ENCODE measurements around the gene AKAP6. TPM values are rescaled to one million over a fixed set of nuclear protein-coding genes. Genes with fewer than 3 reads are reported as not detected.

Gene AKAP6
- total RNA-seq, 1 donor, result 1.6 TPM

DNA sequence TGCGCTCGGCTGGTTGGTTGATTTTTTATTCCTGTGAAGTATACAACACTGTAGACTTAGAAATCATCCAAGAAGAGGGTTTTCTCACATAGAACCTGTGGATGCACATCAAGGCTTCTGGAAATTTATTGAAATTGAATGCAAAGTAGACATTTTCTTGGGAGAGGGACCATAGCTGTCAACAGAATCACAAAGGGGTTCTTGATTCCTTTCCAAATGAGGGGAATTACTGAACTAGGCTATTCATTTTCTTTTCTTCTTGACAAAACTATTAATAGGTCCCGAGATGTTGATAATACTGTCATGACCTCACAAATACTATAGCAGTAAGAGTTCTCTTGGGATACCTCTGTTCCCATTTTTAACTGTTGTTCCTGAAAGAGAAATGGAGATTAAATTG is 73.9 kb downstream of the AKAP6 start:
- no peak for DNase-seq (ENCODE audit: low read depth in 2 of 3, low spot score in 2 of 3)

DNA sequence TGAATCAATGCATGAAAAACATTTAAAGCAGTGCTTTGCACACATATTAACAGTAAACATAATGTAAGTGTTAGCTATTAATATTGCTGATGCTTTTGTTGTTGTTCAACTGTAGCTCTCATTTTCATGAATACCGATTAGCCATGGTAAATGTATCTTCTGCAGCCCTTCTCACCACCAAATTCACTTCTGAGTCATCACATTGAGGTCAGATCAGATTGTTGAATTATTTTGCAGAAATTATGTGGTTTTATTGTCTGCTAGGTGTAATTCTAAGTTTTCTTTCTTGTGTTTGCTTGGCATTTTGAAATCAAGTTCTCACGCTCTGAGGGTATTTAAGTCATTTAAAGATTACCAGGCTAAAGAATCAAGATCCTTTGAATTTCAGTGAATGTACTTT is 74.6 kb downstream of the AKAP6 start:
- no peak for DNase-seq (ENCODE audit: low read depth in 2 of 3, low spot score in 2 of 3)

DNA sequence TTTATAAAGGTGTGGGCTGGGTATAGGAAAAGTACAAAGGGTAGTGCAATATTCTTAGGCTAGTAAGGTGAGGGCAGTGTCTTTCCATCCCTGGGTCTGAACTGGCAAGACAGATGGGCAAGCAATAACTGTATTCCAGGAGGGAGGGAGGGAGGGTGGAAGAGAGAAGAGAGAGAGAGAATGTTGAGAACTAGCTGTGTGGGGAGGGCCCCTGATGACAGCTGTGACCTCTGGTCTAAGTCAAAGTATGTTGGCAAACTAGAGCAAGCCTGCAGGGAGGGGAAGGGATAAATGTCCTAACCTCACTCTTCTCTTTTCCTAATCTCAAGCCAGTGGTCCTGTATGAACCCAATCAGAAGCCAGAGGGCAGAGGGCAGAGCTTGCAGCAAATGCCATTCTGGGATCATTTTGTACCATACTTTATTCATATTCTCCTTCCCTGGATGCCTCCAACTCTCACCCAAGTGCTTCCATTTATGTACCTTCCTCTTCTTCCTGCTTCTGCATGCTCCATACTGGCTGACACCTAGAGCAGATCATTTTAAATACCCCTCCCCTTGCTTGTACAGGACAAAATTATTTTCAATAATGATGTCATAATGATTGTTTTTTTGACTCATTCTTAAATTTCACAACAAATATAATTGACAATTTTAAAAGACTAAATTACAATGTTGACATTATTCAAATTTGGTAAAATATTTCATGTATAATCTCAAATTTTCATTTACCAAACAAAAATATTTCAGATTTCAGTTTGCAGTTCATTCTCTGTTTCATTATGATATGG is 75.9 kb downstream of the AKAP6 start:
- no peak for DNase-seq (ENCODE audit: low read depth in 2 of 3, low spot score in 2 of 3)

DNA sequence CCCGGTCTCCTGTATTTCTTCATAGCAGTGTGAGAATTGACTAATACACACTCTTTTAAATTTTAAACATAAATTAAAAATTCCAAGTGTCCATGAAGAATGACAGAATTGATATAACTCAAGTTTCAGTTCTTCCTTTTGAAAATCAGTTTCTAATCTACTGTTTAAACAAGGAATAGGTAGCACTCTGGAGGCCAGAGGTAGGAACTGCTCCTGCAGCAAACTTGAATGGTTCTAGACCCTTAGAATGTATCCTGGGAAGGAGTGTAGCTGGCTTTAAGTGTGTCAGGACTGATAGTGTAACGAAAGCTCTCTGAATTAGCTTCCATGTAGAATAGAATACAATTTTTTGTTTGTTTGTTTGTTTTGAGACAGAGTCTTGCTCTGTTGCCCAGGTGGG is 76.8 kb downstream of the AKAP6 start:
- no peak for DNase-seq (ENCODE audit: low read depth in 2 of 3, low spot score in 2 of 3)

DNA sequence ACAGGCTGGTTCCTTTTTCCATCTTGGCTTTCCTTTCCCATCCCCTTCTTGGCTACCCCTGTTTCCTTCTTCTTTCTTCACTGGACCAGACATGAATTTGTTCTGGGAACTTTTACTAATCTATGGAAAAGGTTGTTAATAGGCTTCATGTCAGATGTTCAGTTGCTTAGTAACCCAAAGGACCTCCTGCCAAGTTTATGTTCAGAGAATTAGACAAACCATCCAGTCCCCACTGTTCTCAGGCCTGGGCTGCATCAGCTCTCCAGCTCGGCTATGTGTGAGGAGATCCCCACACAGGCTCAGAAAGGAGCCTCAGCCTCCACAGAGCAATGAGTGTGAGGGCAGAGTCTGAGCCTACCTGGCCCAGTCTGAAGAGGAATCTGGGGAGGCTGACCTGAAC is 78.0 kb downstream of the AKAP6 start:
- no peak for DNase-seq (ENCODE audit: low read depth in 2 of 3, low spot score in 2 of 3)

DNA sequence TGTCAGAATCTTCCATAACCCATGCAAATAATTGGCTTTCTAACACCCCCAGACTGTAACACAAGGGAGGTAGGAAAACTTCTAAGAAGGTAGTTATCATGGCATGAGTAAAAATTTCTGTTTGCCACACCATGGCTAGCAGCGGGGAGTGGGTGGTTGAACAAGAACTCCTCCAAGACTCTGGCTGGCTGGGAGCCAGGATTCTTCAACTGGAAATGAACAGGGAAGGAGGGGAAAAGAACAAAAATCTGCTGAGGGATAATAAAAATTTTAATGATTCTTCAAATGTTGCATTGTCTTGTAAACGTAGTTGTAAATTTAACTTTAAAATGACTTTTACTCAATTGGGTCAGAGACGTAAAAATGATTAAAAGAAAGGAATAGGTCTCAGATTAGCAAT is 78.9 kb downstream of the AKAP6 start:
- no peak for DNase-seq (ENCODE audit: low read depth in 2 of 3, low spot score in 2 of 3)

DNA sequence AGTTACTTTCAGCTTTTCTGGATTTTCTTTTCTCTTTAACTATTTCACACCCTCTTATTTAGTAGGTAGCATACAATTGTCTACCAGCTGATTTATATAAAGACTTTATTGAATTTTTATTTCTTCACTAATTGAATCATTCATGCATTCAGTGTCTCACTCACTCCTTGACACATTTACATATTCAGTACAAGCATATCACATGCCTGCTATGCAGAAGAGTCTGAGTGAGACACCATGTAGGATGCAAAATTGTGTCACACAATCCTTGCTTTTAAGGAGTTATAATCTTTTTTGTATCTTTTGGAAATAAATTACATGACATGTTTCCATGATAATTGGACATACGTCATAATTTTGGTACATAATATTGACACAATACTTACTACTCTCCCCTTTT is 83.0 kb downstream of the AKAP6 start:
- no peak for DNase-seq (ENCODE audit: low read depth in 2 of 3, low spot score in 2 of 3)

DNA sequence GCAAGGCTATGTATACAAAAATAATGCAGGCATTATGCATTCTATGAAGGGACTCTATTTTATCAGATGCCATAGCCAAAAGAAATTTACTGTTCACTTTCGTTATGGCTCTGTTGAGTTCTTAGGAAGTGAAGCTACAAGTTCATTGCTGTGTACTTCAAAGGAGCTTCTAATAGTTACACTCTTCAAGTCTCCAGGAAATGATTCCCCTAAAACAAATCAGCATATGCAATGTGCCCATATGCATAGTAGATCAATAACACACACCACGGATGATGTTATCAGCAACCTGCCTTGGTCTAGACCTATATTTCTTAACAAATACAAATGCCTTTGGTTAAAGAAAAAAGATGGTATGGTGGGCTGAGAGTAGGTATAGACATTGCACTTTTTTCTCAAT is 83.4 kb downstream of the AKAP6 start:
- DNase-seq (ENCODE audit: low read depth in 2 of 3, low spot score in 2 of 3), result no peak

DNA sequence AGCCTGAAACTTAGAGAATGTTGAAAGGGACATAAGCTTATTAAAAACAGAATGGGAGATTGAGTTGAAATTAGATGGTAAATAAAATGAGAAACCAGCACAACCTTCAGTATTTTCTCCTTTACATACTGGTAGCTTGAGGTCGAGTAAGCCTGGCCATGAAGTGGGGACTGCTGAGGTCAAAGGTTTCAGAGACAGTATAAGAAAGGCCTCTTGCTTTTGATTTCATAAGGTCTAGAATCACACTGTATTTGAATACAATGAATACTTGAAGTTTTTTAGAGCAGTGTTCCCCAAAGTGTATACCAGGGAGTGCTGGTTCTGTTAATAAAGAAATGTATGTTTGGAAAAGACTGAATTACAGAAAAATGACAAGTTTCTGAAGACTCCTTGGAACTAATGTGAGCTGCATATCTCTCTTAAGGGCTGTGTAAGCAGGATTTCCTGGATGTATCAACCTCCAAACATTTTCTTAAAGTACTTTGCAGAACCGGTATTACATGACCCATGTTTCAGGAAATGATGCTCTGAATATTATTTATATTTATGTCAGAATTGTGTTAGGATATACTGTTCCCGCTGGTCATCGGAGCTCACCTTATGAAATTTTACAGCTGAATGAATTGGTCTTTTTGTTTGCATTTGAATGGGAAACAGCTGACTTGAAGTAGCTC is 85.0 kb downstream of the AKAP6 start:
- no peak for DNase-seq (ENCODE audit: low read depth in 2 of 3, low spot score in 2 of 3)

DNA sequence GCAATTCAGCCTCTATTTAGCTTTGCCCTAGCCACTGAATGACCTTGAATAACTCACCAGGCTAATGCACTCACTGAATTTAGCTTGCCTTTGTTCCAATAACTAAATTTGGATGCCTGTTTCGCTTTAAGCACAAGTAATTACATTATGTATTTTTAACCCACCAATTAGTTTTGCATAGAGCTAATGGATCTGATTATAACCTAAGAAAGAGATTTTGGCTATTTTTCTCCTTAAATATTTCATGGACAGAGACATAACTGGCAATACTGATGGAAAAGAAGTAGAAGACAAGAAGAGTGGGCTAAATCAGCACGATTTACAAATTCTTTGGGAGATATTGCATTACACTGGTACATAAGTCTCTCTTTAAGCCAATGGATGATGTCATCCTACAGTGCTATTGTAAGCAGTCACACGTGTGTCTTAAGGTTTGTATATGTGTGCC is 85.7 kb downstream of the AKAP6 start:
- no peak for DNase-seq (ENCODE audit: low read depth in 2 of 3, low spot score in 2 of 3)

DNA sequence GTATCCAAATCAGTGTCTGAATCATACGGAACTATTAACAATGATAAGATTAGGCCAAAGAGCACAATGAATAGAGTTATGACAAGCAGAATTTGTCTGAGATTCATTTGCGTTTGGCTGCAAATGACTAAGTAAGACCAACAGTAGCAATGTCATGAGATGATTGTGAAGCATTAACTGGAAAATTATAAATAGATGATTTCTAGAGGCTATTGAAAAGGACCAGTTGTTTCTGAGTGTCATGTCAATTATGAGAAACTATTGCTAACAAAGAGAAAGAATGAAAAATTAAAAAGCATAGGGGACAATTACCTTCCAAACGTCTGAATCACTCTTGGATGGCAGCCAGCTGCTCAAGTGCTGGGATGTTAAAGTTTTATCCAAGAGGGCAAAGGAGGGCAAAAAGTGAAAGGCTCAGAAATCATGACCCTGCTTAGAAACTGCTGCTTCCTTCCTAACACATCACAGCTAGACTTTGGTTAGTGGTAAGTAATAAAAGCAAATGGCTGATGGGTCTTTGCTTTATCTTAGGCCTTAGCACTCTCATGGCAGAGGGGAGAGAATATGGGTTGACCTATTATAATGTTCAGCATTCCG is 89.0 kb downstream of the AKAP6 start:
- no peak for DNase-seq (ENCODE audit: low read depth in 2 of 3, low spot score in 2 of 3)

DNA sequence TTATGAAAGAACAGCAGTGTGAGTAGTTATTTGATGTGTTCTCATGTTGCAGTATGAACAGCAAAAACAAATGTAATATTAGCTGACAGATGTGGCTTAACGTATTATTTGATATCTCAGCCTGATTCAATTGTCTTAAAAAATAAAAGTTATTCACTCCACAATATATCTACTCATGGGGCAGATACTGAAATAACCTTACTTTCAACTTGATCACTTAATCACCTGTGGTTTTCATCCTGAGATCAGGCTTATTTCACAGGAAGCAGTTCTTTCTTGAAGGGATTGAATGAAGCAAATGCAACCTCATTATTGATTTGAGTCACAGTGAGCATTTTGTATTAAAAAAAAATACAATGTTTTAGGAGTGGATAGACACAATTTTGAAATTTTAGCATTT is 90.3 kb downstream of the AKAP6 start:
- DNase-seq (ENCODE audit: low read depth in 2 of 3, low spot score in 2 of 3), result no peak

DNA sequence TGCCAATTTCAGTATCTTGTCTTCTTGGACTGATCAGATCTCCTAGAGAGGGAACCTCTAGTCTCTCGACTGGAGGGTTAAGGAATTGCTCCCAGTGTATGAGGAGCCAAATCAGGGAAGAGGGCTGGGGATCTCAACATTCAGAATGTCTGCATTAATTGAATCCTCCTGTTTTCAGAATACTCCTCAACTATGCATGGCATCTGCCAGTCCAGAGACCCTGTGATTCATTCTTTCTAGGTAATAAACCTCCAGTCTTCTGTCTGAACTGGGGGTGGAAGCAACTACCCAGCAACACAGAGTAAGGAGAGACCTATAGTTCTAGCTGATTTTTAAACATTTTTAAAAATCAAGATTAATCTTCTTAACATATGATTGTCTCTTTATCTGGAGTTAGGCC is 92.7 kb downstream of the AKAP6 start:
- DNase-seq (ENCODE audit: low read depth in 2 of 3, low spot score in 2 of 3), result no peak

DNA sequence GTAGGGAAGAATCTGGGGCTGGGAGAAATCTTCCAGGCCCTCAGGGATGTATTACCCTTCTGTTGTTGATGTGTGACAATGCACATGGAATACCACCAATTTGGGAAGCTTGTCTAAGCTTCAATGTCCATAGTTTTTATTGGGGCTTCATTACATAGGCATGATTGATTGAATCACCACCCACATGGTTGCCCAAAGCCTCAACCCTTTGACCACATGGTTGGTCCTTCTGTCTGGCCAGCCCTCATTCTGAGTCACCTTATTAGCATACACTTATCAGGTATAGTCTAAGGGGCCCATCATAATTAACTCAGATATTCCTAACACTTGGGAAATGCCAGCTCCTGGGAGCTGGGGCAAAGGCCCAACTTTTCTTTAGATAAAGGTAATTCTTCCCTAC is 93.3 kb downstream of the AKAP6 start:
- DNase-seq (ENCODE audit: low read depth in 2 of 3, low spot score in 2 of 3), result no peak

DNA sequence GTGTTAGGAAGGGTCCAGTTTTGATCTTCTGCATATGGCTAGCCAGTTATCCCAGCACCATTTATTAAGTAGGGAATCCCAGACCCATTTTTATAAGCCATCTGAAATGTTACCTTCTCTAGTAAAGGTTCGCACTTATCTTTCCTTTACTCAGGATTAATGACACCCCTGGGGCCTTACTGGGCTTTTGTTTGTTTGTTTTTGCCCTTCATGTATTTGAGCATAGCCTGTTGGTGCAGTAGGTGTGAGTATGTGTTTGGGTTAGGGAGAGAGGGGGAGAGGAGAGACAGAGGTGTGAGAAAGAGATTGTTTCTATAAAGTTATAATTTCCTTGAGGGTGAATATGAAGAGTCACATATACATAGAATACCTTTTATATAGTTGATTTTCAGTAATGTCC is 96.9 kb downstream of the AKAP6 start:
- DNase-seq (ENCODE audit: low read depth in 2 of 3, low spot score in 2 of 3), result no peak

DNA sequence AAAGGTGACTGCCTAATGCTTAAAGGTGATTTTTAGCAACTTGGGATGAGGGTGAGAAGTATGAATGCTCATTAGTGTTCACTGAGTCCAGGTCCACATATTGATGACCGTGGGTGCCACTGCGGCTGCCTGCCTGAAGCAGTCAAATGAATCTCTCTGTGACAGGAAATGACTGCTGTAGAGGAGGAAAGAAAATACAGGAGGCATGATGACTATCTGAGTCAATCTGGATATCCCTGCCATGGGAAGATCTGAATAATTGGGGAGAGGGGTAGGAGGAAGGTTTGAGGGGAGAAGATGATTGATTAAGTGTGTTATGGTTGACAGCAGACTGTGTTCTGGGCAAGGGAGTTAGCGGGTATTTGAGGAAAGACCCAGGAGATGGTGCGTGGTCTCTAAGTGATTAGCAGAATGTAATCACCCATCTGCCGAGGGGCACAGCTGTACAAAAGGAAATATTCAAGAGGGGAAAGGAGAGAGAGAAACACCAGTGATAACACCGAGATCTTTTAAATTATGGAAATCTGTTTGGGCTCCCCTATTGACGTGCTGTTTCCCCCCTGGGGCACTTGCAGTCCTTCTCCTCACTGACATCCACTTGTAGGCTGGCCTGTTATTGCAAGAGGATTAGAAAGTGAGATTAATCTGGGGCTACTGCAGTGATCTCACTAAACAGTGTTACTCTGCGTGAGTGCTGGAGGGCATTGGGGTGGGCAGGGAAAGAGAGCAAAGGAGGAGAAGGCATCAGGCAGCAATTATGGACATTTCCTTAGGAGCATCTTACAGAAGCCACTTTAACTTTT is 97.7 kb downstream of the AKAP6 start:
- no peak for DNase-seq (ENCODE audit: low read depth in 2 of 3, low spot score in 2 of 3)

DNA sequence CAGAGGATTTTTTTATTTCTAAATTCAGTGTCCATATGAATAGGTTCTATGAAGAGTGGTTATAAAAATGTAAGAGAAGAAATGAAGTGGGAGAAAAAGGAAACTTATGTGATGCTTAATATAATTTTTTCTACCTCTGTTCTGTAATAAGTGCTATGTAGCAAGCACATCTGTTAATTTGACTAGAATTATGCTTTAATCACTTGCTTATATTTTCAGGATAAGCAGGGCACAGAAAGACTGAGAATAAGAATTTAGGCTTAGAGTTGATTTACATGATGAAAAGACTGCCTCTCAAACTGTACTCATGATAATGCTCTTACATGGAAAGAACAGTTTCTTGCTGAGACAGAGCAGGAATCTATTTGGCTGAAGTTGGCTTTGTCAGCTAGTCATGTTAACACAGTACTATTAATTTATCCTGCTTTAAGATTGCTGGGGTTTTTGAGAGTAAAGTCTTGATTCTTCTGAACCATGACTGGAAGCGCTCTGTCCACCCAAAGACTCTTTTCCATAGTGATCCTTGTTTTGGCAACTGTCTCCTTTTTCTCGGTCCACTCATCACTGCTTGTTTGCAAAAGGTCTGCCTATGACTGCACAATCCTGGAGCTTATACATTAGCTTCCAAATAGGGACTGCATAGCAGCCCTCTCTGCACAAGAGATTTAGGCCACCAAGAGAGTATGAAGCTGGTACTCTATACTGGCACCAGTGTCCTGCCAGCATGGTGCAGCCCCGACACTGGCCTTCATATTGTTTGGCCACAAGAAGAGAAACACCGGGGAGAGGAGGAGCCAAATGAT is 98.8 kb downstream of the AKAP6 start:
- no peak for DNase-seq (ENCODE audit: low read depth in 2 of 3, low spot score in 2 of 3)

DNA sequence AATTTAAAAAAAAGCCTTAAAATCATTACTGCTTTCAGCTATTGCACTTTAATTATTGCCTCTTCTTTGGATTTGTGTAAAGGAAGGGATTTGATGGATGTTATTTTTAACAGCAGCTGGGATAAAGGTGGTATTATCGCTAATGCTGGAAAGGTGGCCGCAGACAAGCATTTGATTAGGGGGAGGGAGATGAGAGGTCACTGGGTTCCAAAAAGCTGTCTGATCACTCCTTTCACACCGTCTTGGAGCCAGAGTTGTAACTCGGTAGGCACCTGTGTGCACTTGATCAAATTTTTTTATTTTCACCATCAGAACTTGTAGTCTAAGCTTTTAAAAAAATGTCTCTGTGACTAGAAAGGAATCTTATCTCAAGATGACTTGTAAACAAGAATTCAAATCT is 99.8 kb downstream of the AKAP6 start:
- DNase-seq (ENCODE audit: low read depth in 2 of 3, low spot score in 2 of 3), result no peak

DNA sequence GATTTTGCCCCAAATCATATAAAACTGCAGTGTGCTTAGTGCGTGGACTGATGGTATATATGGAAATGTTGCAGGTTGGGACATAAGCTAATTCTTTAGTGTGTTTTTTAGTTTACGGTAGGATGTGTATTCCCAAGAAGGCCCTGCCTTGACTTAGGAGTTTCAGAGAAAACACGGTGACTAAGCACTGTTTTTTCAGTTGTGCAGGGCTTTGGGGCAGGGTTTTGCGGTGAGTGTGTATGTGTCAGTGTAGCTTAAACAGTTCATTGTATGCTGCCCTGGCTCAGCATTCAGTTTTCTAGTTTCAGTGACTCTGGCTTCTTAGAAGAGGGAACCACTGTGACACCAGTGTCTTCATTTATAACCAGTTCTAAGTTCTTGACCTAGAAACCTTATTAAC is 101.2 kb downstream of the AKAP6 start:
- no peak for DNase-seq (ENCODE audit: low read depth in 2 of 3, low spot score in 2 of 3)

DNA sequence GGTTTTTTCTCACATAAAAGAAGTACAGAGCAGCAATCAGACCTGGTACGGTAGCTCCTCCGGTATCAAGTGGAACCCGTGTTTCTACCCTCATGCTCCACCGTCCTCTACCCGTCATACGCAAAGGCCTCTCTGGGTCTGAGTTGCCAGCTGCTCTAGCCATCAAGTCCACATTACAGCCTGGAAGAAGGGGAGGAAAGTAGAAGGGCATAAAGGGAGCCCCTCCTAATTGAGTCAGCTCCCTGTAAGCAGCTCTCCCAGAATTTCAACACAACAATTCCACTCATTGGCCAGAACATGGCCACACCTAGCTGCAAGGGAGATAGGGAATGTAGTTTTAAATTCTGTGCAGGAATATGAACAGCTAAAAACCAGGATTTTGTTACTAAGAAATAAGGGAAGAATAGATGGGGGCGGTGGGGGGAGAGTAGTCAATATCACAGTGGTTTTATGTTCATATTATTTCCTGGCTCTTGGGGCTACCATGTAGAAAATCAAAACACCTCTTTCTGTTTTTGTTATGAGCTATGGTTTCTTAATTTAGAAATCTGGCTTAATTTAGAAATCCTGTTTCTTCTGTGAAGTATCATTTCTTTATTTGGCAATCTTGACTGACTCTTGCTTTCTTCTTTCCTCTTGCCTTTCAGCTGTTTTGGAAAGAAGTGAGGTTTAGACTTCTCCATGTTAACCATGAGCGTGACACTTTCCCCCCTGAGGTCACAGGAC is 103.9 kb downstream of the AKAP6 start:
- no peak for DNase-seq (ENCODE audit: low read depth in 2 of 3, low spot score in 2 of 3)

All from hematopoietic multipotent progenitor cell (in vitro differentiated cells).